ENCODE results near the gene COL25A1.
"Not testable (repeated sequence)": the region's sequence is repeated elsewhere in the genome, so short reads cannot be mapped to it uniquely, and the experiment has no call there.

COL25A1 gene

DNA sequence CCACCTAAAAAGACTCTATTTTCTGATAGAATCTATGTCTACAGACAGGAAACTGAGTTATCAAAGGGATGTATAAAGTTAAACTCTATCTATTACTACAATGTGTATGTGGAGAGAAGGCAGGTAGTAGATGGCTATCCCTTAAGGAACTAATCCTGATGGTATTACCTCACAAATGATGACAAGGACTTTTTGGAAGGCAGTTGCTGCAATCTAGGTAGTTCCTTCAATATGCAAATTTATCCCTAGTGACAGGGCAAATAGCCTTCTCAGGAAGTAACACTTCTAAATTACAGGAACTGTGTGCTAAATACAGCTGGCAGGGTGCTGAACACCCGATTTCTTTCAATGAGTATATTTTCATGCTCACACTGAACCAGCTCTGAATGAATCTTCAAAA is 177.4 kb downstream of the COL25A1 start:
- DNase-seq (ENCODE audit: low read depth) = no peak

DNA sequence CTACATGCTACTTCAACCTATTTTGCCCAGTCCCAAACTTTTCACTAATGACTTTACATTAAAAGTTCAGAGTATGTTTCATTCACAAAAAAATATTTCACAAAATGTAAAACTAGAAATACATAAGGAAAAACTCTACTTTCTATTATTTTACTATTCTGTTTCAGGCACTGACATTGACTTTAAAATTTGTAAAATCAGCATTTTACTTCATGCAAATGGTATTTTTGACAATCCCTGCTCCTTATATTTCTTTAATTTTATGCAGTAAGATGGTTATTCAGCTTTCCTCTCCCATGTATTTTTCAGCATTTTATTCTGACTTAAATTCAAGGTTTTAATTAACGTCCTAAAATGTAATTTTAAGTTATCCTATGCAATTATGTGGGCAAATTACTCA is 178.5 kb downstream of the COL25A1 start:
- no peak for DNase-seq (ENCODE audit: low read depth)

DNA sequence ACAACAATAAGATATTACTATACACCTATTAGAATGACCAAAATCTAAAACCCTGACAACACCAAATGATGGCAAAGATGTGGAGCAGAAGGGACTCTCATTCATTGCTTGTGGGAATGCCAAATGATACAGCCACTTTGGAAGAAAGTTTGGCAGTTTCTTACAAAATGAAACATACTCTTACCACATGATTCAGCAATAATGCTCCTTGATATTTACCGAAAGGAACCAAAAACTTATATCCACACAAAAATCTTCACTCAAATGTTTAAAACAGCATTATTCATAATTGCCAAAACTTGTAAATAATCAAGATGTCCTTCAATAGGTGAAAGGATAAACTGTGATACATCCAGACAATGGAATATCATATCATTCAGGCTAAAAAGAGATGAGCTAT is 180.9 kb downstream of the COL25A1 start:
- no peak for DNase-seq (ENCODE audit: low read depth)

DNA sequence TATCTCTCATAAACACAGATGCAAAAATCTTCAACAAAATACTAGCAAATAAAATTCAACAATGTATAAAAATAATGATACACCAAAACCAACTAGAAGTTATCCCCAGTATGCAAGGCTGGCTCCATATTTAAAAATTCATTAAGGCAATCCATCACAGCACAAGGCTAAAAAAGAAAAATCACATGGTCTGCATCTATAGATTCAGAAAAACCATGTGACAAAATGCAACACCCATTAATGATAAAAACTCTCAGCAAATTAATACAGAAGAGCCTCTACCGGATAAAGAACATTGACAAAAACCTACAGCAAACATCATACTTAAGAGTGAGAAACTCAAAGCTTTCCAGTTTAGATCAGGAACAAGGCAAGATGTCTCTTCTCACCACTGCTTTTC is 182.6 kb downstream of the COL25A1 start:
- no peak for DNase-seq (ENCODE audit: low read depth)

DNA sequence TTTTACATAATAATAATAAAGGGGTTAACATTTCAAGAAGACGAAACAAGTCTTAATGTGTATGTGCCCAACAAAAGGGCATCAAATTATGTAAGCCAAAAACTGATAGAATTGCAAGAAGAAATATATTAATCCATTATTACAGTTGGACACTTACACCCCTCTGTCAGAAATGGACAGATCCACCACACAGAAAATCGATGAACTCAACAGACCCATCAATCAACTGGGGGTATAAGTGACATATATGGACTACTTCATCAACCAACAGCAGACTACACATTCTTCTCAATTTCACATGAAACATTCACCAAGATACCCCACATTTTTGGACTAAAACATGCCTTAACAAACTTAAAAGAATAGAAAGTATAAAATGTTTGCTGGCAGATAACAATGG is 183.8 kb downstream of the COL25A1 start:
- DNase-seq (ENCODE audit: low read depth) = no peak

DNA sequence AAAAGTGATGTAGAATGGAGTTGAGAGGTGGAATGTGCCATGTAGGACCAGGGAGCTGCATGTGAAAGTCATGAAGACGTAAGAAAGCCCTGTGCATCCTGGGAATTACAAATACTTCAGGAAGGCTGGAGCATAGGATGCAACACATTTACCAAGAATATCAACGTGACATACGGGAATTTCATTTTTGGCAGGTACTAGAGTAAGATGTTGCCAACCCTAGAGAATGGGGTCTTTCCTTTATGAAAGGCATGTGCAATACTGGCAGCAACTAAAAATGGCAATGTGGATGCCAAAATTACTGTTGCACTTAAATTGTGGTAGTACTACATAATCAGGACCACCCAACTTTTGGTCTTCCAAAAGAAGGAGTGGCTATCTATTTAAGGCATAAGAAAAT is 188.0 kb downstream of the COL25A1 start:
- DNase-seq (ENCODE audit: low read depth) = no peak

DNA sequence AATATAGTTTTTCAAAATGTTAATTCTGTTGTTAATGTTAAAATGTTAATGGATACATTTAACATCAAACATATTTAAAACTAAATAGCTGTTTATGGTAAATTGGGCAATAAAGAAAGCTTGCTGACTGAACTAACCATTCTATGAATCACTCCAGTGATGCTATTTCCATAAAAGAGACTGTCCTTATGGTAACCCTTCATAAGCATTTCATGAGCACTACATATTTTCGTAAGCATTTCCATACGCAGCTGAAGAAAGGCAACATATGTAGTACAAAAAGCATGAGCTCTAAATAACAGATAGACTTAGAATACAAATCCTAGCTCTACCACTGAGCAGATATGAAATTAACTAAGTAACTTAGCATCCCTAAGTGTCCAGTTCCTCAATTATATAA is 188.9 kb downstream of the COL25A1 start:
- DNase-seq (ENCODE audit: low read depth) = no peak

DNA sequence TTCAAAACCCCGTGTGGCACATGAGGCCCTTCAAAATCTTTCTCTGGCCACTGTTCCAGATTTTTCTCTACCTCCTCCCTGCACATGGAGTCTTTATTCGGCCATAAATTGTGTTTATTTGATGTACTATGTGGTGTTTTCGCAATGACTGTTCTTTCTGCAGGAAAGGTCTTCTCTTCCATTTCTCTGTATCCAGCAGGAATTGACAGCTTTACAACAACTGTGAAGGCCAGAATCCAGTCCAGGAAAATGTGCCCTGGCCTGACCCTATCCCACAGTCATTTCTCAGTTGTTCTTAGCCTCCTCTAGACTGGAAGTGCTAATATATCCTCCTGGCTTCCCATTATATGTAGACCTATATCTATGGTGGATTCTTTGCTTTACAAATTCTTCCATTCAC is 191.4 kb downstream of the COL25A1 start:
- DNase-seq (ENCODE audit: low read depth) = no peak

DNA sequence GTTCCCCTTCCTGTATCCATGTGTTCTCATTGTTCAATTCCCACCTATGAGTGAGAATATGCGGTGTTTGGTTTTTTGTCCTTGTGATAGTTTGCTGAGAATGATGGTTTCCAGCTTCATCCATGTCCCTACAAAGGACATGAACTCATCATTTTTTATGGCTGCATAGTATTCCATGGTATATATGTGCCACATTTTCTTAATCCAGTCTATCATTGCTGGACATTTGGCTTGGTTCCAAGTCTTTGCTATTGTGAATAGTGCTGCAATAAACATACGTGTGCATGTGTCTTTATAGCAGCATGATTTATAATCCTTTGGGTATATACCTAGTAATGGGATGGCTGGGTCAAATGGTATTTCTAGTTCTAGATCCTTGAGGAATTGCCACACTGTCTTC is 194.2 kb downstream of the COL25A1 start:
- DNase-seq (ENCODE audit: low read depth) = not testable (repeated sequence)

DNA sequence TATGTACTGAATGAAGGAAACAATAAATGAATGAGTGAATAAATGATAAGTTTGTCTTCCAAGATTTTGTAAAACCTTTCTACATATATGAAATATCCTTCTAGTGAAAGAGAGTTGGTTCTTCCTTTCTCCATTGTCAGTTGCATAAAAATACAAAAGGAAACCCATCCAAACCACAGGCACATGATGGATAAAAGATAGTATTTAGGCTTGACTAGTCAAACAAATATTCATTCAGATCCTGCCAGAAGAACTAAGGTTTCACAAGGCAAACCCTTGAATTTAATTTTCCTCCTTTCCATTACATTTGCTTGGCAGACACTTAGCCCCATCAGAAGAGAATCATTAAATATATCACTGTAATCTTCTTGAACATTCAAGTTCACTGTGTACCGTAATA is 208.4 kb downstream of the COL25A1 start:
- no peak for DNase-seq (ENCODE audit: low read depth)

DNA sequence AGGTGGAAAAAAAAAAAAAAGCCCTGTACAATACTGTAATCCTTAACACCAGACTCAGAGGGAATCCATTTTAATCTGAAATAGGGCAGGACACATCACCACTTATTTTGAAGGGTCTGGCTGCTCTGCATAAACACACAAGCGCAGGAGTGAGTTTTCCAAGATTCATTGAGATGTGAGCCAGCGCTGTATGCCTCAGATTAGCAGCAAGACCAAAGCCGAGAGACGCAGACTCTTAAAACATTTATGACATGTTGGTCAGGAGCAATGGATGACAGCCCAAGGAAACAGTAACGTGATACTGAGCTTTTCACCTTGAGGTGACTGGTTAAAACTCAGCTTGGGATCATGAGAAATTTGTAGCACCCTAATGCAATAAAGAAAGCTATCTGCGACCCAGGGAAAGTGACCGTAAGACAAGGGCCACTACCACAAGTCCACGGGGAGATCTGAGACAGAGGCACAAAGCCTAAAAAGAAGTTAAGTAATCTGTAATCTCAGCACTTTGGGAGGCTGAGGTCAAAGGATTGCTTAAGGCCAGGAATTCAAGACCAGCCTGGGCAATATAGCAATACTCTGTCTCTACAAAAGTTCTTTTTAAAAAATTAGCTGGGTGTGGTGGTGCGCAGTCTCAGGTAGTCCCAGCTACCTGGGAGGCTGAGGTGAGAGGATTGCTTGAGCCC is 210.6 kb downstream of the COL25A1 start:
- DNase-seq (ENCODE audit: low read depth) = no peak

DNA sequence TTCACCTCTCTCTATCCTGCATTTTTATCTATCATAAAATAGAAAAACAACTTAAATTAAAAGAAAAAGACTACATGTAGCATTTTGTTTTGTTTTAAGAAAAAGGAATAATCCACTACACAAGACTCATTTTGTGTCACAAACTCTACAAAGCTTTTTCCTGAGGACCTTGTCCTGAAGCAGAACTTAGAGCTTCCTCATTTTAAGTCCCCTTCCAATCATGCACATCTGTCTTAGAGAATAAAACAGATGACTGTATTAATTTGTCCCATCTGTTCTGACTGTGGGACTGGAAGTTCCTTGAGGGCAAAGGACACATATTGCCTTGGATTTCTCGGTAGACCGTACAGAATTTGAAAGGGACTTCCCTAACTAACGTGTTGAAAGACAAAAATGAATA is 218.5 kb downstream of the COL25A1 start:
- no peak for DNase-seq (ENCODE audit: low read depth)

DNA sequence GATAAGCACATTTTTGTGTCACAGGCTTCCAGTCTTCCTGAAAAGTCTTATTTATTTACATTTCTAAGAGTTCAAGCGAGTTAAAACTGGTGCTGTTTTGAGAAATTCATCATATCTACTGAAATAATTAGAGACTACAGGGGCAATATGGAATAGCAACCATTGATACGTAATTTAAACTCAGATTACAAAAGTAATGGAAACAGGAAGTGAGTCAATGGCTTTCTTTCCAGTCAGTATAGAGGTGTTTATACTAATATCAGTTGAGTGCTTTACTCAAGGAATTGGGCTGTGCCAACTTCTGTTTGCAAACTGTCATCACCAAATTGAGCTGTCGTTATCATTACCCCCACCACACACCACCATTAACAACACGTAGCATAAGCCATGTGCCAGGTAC is 222.7 kb downstream of the COL25A1 start:
- no peak for DNase-seq (ENCODE audit: low read depth)

DNA sequence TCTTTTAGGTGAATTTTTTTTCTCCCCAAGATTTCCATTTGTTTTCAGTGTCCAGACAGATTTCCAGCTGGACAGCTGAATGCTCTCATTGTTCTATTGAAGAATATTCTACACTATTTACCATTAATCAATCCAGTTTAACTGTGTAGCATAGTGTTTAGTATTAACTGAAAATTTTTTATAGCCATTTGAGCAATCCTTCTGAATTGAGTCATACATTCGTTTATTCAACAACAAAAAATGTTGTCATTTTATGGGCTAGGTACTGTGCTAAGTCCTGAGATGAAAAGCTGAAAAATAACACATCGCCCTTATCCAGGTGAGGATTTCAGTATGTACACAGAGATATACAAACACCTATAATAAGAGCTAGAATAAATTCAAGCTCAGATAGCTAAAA is 223.3 kb downstream of the COL25A1 start:
- no peak for DNase-seq (ENCODE audit: low read depth)

DNA sequence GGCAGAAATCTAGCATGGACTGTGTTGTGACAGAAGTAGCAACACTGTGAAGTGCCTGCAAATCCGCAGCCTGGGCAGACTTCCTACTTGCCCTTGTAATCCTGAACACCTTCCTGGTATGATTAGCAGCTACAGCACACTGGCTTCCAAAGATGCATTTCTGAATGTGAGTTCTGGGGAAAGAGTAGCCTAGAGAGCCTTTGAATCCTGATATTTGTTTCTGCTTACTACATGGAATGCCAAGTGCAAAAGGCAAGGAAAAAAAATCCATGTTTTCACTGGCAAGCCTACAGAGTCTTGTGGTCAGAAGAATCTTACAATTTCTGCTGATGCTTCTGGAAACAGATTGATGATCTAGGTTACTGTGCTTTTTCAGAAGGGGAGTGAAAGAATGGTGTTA is 223.7 kb downstream of the COL25A1 start:
- DNase-seq (ENCODE audit: low read depth) = no peak

DNA sequence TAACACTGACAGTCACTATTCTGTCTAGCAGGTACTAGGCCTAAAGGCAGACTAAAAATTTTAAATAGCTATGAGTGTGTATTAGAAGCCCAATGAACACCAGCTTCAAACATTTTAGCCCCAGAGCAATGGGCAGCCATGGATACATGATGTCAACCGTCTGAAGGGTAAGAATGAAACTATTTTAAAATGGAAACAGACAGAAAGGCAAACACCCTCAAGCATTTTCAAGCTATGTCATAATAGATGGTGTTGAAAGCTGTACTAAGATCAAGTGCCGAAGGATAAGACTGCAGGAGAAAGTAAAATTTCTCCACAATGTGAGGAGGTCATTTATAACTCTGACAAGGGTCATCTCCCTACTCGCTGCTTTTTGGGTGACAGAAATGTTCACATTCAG is 225.0 kb downstream of the COL25A1 start:
- DNase-seq (ENCODE audit: low read depth) = no peak

DNA sequence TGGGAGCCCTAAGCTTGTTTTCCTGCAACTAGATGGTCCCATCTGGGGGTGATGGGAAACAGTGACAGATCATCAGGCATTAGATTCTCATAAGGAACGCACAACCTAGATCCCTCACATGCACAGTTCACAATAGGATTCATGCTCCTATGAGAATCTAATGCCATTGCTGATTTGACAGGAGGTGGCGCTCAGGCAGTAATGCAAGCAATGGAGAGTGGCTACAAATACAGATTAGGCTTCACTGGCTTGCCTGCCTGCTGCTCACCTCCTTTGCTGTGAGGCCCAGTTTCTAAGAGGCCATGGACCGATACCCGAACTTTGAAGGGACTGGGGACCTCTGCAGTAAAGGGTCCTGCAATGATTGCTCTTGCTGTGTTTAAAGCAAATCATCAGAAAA is 225.7 kb downstream of the COL25A1 start:
- not testable (repeated sequence) for DNase-seq (ENCODE audit: low read depth)

DNA sequence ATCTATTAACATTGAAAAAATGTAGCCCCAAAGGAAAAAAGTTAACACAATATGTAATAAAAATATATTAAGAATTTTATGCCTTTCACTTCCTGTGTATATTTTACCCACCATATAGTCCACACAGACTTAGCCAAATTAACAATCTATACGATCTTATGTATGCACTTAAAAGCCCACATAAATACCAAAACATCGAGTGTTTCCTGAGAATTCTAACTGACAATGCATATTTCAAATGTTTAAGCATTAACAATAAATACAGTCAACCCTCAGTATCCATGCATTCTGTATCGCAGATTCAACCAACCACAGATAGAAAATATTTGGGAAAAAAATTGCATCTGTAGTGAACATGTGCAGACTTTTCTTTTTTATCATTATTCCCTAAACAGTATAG is 226.8 kb downstream of the COL25A1 start:
- DNase-seq (ENCODE audit: low read depth) = no peak

DNA sequence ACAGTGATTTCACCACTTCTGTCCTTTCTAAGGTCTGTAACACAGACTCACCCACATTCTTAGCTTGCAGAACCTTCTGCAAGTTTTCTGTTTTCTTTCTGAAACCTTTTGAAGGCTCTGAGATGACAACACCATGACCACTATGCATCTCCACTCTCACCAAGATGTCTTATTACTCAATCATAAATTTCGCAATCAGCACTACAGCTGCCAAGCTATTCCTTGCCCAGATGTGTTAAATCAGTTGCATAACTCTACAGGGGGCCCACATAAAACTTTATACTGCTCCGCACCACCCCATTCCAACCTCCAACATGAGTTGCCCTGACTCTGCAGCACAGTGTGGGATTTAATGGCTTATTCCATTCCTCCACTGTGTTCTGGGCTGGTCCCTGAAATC is 229.9 kb downstream of the COL25A1 start:
- DNase-seq (ENCODE audit: low read depth) = no peak

DNA sequence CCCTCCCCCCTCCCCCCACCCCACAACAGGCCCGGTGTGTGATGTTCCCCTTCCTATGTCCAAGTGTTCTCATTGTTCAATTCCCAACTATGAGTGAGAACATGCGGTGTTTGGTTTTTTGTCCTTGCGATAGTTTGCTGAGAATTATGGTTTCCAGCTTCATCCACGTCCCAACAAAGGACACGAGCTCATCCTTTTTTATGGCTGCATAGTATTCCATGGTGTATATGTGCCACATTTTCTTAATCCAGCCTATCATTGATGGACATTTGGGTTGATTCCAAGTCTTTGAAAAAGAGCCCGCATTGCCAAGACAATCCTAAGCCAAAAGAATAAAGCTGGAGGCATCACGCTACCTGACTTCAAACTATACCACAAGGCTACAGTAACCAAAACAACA is 231.8 kb downstream of the COL25A1 start:
- not testable (repeated sequence) for DNase-seq (ENCODE audit: low read depth)

DNA sequence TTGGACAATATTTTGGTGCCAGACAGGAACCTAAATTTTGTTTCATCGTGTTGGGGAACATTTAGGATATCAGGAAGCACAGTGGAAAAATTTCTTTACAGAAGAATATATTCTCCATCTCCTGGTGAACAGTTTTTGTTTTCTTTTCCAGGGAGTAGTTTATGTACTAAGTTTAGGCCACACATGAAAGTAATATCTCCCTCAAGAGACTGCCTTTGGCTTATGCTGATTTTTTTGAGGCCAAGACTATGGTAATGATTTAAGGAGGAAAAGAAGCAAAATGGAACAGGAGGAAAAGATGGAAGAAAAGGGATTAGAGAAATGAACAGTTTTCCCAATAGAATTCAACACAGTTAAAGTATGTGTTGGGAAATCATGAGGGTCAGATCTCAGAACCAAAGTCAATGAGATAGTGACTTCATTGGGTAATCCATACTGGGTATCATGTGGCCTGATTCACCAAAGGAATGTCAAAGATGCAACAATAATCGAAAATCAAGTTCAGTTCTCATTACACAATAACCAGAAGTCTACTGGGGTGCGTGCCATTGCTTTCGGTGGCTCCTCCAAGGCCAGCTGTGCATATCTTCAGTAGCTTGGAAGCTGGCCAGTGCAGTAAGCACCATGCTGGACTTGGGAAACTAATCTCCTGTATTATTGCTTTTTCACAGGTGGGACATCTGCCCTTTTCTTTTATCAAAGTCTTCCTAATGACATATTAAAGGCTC is 234.8 kb downstream of the COL25A1 start:
- no peak for DNase-seq (ENCODE audit: low read depth)

DNA sequence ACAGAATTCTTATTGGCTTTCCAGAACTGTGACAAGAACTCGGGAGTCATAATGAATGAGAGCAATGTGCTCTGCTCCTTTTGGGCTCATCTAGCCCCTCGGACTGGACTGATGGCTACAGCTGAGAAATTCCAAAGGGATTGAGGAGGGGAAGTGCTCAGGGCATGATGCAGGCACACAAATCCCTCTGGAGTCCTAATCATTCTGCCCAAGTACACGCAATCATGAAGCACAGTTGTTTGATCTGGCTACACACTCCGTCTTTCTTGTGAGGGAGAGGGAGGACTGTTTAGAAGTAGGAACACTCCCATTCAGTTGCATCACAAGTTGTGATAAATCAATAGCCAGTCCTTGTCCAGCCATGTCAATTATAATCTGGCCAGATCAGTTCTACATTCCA is 237.5 kb downstream of the COL25A1 start:
- no peak for DNase-seq (ENCODE audit: low read depth)

DNA sequence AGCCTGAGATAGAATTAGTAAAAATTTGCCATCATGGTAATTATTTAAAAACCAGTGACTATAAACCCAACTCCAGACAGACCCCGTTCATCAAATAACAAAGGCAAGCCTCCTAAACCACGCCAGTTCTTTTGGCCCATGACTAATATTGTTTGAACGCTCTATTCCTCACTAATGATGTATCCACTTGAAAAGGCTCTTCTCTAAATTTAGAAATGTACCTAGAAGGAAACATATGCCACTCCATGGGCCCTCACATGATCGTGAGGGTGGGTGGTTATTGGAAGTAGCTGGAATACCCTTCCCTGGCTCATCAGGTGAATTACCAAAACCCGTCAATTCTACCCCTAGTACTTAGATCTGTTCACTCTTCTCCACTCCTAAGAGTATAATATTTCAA is 249.2 kb downstream of the COL25A1 start:
- no peak for DNase-seq (ENCODE audit: low read depth)

DNA sequence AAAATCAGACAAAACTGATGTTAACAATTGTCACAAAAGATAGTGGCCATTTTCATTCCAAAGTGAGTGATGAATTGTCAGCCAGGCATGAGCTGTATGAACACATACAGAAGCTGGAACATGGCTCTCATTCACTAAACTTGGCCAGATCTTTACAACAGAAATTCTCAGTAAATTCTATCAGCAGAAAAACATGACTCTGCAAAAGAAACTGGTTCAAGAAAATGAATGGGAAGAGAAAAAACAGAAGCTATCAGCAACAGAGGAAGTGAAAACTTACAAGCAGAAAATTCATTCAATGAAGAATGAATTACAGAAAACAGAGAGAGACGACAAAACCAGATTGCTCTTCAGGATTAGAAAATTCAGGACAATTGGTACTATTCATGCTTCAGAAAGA is 249.6 kb downstream of the COL25A1 start:
- no peak for DNase-seq (ENCODE audit: low read depth)

Measured in stimulated activated CD8-positive, alpha-beta memory T cell treated with anti-CD3 and anti-CD28 coated beads, Interleukin-12 subunit alpha, Interleukin-12 subunit beta, amount 100 ng/mL, for 4 hours (primary cell).